Adrenal gland (tissue), 5 donors: ENCODE measurements around the gene PLEKHS1.

Source experiments
- POLR2A ChIP-seq, 2 donors: fragments of 450-650 bp; IDR thresholded peaks; one replicate each; pipeline ENCODE4 v1.6.1; 2017; ENCODE audit warnings: antibody characterized with exemption in 2 of 2, mild to moderate bottlenecking in 2 of 2, moderate library complexity in 1 of 2
- TF ChIP-seq, protein P1 (sequence below), 6 experiments: fragments of 450-650 bp in 4 of 6; fragments of 200-600 bp in 2 of 6; sonication (generic) in 1 of 6; IDR thresholded peaks; 1 replicate in 5 of 6; 2 replicates in 1 of 6; pipeline versions ENCODE4 v1.5.1 to v1.8.0; 2016 to 2021; ENCODE audit warnings: antibody characterized with exemption in 6 of 6, mild to moderate bottlenecking in 2 of 6, moderate library complexity in 1 of 6
- donor health status: DM: no; HTN: no; CAD: no.

- no peak for TF ChIP-seq POLR2A (IDR thresholded peaks at IDR 0.05)
- TF ChIP-seq, protein P1, sequence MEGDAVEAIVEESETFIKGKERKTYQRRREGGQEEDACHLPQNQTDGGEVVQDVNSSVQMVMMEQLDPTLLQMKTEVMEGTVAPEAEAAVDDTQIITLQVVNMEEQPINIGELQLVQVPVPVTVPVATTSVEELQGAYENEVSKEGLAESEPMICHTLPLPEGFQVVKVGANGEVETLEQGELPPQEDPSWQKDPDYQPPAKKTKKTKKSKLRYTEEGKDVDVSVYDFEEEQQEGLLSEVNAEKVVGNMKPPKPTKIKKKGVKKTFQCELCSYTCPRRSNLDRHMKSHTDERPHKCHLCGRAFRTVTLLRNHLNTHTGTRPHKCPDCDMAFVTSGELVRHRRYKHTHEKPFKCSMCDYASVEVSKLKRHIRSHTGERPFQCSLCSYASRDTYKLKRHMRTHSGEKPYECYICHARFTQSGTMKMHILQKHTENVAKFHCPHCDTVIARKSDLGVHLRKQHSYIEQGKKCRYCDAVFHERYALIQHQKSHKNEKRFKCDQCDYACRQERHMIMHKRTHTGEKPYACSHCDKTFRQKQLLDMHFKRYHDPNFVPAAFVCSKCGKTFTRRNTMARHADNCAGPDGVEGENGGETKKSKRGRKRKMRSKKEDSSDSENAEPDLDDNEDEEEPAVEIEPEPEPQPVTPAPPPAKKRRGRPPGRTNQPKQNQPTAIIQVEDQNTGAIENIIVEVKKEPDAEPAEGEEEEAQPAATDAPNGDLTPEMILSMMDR (IDR thresholded peaks at IDR 0.05), result no peak
These were observed 19.2 kb upstream of the PLEKHS1 start for GRCh38 chr10:113732160-113732881.
